GM15510 (cell line): ENCODE measurements around the gene NOP53.

ENCODE experiments used
- POLR2A ChIP-seq: IDR thresholded peaks from 3 replicates; pipeline ENCODE4 v1.6.1; 2011; ENCODE audit warnings: borderline replicate concordance; ENCODE audit not compliant: insufficient read length; ENCODE audit errors: extremely low read depth

The NOP53 gene

GRCh38 chr19:47711652-47712242 lies 33.6 kb upstream of the NOP53 start:
- no peak for TF ChIP-seq POLR2A

- TF ChIP-seq POLR2A: no peak
These were observed 32.0 kb upstream of the NOP53 start, which contains the start of gene EHD2 for GRCh38 chr19:47713046-47714021. TSS of gene EHD2 (plus strand) at chr19:47713422. CDS start at chr19:47716613, 3,191 bp downstream.

GRCh38 chr19:47714339-47714738 lies 31.0 kb upstream of the NOP53 start:
- no peak for TF ChIP-seq POLR2A

GRCh38 chr19:47716270-47716937 lies 28.9 kb upstream of the NOP53 start:
- TF ChIP-seq POLR2A: no peak

GRCh38 chr19:47719047-47719859 lies 26.1 kb upstream of the NOP53 start:
- no peak for TF ChIP-seq POLR2A

GRCh38 chr19:47720669-47721422 lies 24.5 kb upstream of the NOP53 start:
- TF ChIP-seq POLR2A: no peak

- TF ChIP-seq POLR2A: no peak
These were observed 21.8 kb upstream of the NOP53 start for GRCh38 chr19:47723581-47723940.

- no peak for TF ChIP-seq POLR2A
These were observed 19.5 kb upstream of the NOP53 start for GRCh38 chr19:47725759-47726401.

GRCh38 chr19:47726467-47726866 lies 18.9 kb upstream of the NOP53 start:
- no peak for TF ChIP-seq POLR2A

GRCh38 chr19:47729468-47729798 lies 15.9 kb upstream of the NOP53 start:
- no peak for TF ChIP-seq POLR2A

GRCh38 chr19:47729799-47730520 lies 15.4 kb upstream of the NOP53 start:
- no peak for TF ChIP-seq POLR2A

- no peak for TF ChIP-seq POLR2A
These were observed 14.8 kb upstream of the NOP53 start for GRCh38 chr19:47730521-47730889.

- TF ChIP-seq POLR2A: no peak
These were observed 14.4 kb upstream of the NOP53 start for GRCh38 chr19:47730910-47731309.
